ENCODE data around the gene HTR3C. TPM values are rescaled to one million over a fixed set of nuclear protein-coding genes. Genes with fewer than 3 reads are reported as not detected.
"Not testable (repeated sequence)": the region's sequence is repeated elsewhere in the genome, so short reads cannot be mapped to it uniquely, and the experiment has no call there.

Gene HTR3C
- not detected for total RNA-seq

DNA sequence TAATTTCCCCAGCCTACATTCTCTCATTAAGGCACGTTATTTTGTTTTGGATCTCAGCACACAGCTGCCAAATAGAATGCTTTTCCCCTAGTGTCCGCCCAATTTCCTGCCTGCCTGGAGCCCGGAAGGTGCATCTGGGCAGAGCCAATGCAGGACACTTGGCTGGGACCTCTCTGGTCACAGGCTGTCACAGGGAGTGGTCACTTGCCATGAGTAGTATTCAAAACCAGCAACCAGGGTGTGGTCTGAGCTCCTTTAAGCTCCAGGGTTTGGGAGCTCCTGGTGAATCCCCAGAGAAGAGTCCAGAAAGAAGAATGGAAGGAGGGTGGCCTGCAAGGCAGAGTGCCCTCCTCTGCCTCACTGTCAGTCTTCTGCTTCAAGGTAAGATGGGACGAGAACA is at the start of gene HTR3C:
HTR3C (plus strand) TSS at position 281 of the 400 bp plus-strand sequence; CDS start at position 315, 34 bp downstream.
- DNase-seq: no peak
- ChIA-PET CTCF (no interaction called here), POLR2A (interaction anchor here (0.7 kb wide), 1 partner anchor 227 kb away, joined by 5 read pairs; no protein-coding TSS in a partner anchor)
- Mint-ChIP-seq H3K4me1 (no peaks in the 10 kb centered on the region), H3K4me3 (no peak within 1 kb of the TSS), H3K36me3 (ENCODE audit: low read depth) (no peaks in the 10 kb centered on the region), H3K27ac (no peak within 1 kb of the TSS), H3K9me3 (no peaks in the 10 kb centered on the region), H3K27me3 (peaks cover 10% of the 10 kb centered on the region)

GRCh38 chr3:184003187-184003967 is 49.5 kb upstream of the HTR3C start:
- Mint-ChIP-seq H3K4me3 (no peak overlapping the region), H3K9me3 (no peaks in the 10 kb centered on the region), H3K4me1 (peaks cover 4% of the 10 kb centered on the region), H3K36me3 (ENCODE audit: low read depth) (no peaks in the 10 kb centered on the region), H3K27me3 (no peaks in the 10 kb centered on the region), H3K27ac (no peak overlapping the region)
- DNase-seq: no peak
- ChIA-PET CTCF (interaction anchor here (0.6 to 1.0 kb wide), 2 partner anchors 15 to 392 kb away, joined by 4 read pairs; partner anchors contain the start of gene ABCC5), POLR2A (no interaction called here)

- CTCF ChIA-PET: no interaction called here
- Mint-ChIP-seq H3K27me3 (no peaks in the 10 kb centered on the region), H3K4me1 (peaks cover 4% of the 10 kb centered on the region), H3K9me3 (no peaks in the 10 kb centered on the region), H3K36me3 (ENCODE audit: low read depth) (no peaks in the 10 kb centered on the region), H3K27ac (no peak overlapping the region), H3K4me3 (no peak overlapping the region)
- no peak for DNase-seq
- POLR2A ChIA-PET: no interaction called here
Observed at GRCh38 chr3:184004476-184004875, 48.4 kb upstream of the HTR3C start.

GRCh38 chr3:184005941-184006507 is 46.8 kb upstream of the HTR3C start:
- Mint-ChIP-seq H3K27me3 (no peaks in the 10 kb centered on the region), H3K36me3 (ENCODE audit: low read depth) (peaks cover 5% of the 10 kb centered on the region), H3K27ac (no peak overlapping the region), H3K9me3 (no peaks in the 10 kb centered on the region), H3K4me1 (peaks cover 4% of the 10 kb centered on the region), H3K4me3 (no peak overlapping the region)
- ChIA-PET CTCF (interaction anchor here (0.7 to 1.5 kb wide), 5 partner anchors 8 to 16 kb away, joined by 3 to 5 read pairs (median 5); partner anchors contain the start of gene ABCC5), POLR2A (no interaction called here)
- DNase-seq: no peak

- CTCF ChIA-PET: interaction anchor here (1.1 to 1.5 kb wide), 2 partner anchors 9 to 10 kb away, joined by 3 to 5 read pairs; partner anchors contain the start of gene ABCC5
- H3K4me3 Mint-ChIP-seq; DNase-seq; H3K4me1 Mint-ChIP-seq; H3K36me3 Mint-ChIP-seq (ENCODE audit: low read depth); POLR2A ChIA-PET; H3K27ac Mint-ChIP-seq; H3K9me3 Mint-ChIP-seq; H3K27me3 Mint-ChIP-seq: not testable (repeated sequence)
Observed at GRCh38 chr3:184007143-184007813, 45.6 kb upstream of the HTR3C start.

DNA sequence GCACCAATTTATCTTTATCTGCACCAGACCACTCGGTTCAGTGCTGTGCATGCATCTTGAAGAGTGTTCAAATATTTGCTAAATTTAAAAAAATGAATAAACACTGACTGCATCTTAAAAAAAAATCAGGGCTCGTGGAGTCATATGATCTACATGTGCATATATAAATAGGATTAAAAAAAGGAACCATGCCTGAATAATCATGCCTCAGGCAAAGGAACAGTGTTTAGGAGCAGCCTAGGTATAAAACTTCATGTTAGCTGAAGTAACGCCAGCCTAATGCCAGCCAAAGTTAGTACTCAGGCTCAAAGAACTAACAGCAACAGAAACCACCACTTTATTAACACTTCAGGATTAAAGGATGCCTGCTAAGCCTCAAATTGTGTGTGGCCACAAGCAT is 44.7 kb upstream of the HTR3C start:
- Mint-ChIP-seq H3K4me3 (no peak overlapping the region), H3K4me1 (peaks cover 4% of the 10 kb centered on the region), H3K27ac (no peak overlapping the region), H3K27me3 (no peaks in the 10 kb centered on the region), H3K36me3 (ENCODE audit: low read depth) (peaks cover 7% of the 10 kb centered on the region), H3K9me3 (no peaks in the 10 kb centered on the region)
- CTCF ChIA-PET: interaction anchor here (0.6 to 1.1 kb wide), 2 partner anchors 10 to 243 kb away, joined by 3 read pairs; no protein-coding TSS in a partner anchor
- POLR2A ChIA-PET: no interaction called here
- no peak for DNase-seq

DNA sequence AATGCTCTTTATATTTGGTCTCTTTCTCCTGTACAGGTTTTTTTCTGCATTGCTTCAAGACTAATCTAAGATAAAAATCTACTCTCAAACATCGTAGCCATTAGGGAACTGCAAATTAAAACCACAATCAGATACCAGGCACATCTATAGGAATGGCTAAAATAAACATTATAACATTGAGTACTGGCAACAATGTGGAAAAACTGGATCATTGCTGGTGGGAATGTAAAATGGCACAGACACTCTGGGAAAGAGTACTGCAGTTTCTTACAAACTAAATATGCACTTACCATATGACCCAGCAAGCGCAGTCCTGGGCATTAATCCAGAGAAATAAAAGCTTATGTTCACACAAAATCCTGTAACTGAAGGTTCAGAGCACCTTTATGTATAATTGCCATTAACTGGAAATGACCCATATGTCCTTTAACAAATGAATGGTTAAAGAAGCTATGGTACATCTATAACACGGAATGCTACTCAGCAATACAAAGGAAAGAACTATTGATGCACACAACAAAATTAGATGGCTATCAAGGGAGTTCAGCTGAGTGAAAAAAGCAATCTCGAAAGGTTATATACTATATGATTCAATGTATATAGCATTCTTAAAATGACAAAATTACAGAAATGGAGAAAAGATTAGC is 41.5 kb upstream of the HTR3C start:
- ChIA-PET POLR2A (no interaction called here), CTCF (no interaction called here)
- H3K27me3 Mint-ChIP-seq: no peaks in the 10 kb centered on the region
- H3K36me3 Mint-ChIP-seq (ENCODE audit: low read depth): peaks cover 14% of the 10 kb centered on the region
- H3K27ac Mint-ChIP-seq: no peak overlapping the region
- H3K4me1 Mint-ChIP-seq: peaks cover 11% of the 10 kb centered on the region
- no peaks in the 10 kb centered on the region for H3K9me3 Mint-ChIP-seq
- no peak for DNase-seq
- no peak overlapping the region for H3K4me3 Mint-ChIP-seq

GRCh38 chr3:184011937-184012889 is 40.6 kb upstream of the HTR3C start:
- POLR2A ChIA-PET: no interaction called here
- CTCF ChIA-PET: interaction anchor here (1.5 kb wide), 1 partner anchor 128 kb away, joined by 3 read pairs; the partner anchor contains the start of gene PARL

GRCh38 chr3:184015381-184016019 is 37.3 kb upstream of the HTR3C start:
- ChIA-PET POLR2A (no interaction called here), CTCF (interaction anchor here (1.1 to 2.9 kb wide), 5 partner anchors 9 to 130 kb away, joined by 3 to 16 read pairs (median 7); partner anchors contain the start of gene PARL)
- no peak for DNase-seq
- Mint-ChIP-seq H3K27me3 (peaks cover 8% of the 10 kb centered on the region), H3K36me3 (ENCODE audit: low read depth) (peaks cover 15% of the 10 kb centered on the region), H3K4me1 (peaks cover 30% of the 10 kb centered on the region), H3K27ac (no peak overlapping the region), H3K9me3 (no peaks in the 10 kb centered on the region), H3K4me3 (peak overlapping the region; percentile 99)

More at GRCh38 chr3:184011937-184012889, 40.6 kb upstream of the HTR3C start:
- no peak overlapping the region for H3K27ac Mint-ChIP-seq
- no peaks in the 10 kb centered on the region for H3K27me3 Mint-ChIP-seq
- H3K4me3 Mint-ChIP-seq: no peak overlapping the region
- H3K36me3 Mint-ChIP-seq (ENCODE audit: low read depth): peaks cover 14% of the 10 kb centered on the region
- H3K9me3 Mint-ChIP-seq: no peaks in the 10 kb centered on the region
- no peak for DNase-seq
- peaks cover 19% of the 10 kb centered on the region for H3K4me1 Mint-ChIP-seq

- DNase-seq: no peak
- Mint-ChIP-seq H3K27ac (no peak overlapping the region), H3K36me3 (ENCODE audit: low read depth) (peaks cover 11% of the 10 kb centered on the region), H3K27me3 (peaks cover 11% of the 10 kb centered on the region), H3K9me3 (no peaks in the 10 kb centered on the region), H3K4me3 (peak overlapping the region; percentile 99), H3K4me1 (peaks cover 33% of the 10 kb centered on the region)
- ChIA-PET POLR2A (no interaction called here), CTCF (interaction anchor here (0.6 to 2.9 kb wide), 6 partner anchors 17 to 132 kb away, joined by 3 to 20 read pairs (median 10); partner anchors contain the start of gene PARL)
Observed at GRCh38 chr3:184016169-184016570, 36.7 kb upstream of the HTR3C start.

DNA sequence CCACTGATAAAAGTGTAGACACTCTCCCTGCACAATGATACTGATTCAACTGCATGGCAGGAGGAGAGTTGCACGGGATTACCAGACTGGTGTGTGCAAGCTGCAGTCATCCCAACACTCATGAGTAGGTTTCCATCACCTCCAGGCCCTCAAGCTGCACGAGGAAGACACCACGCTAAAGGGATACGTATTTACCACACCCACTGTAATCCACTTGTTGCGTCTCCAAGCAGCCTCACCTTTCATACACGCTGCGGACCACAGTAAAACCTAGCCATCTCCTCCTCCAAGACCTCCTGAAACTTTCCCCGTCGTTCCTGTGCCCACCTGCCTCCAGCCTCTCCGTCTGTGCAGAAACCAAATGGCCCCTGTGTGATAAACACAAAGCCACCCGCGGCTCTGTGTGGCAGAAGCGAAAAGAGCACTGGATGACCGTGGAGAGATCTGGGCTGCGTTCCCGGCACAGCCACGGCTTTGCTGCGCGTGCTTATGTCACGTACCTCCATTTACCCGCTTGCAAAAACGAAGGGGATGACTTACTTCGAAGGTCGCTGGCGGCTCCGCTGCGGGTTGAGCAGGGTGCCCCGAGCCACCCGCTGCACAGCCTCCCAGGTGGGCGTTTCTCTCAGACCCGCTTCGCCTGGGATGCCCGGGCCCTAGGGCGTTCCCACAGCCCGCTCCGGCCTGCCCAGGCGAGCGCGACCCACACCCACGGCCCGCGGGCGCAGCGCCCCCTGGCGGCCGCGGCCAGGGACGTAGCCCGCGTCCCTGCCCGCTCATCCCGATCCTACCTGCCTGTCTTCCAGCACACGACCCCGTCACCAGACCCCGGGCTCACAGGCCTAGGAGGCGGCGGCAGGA is 35.8 kb upstream of the HTR3C start:
- no peaks in the 10 kb centered on the region for H3K9me3 Mint-ChIP-seq
- peaks cover 15% of the 10 kb centered on the region for H3K27me3 Mint-ChIP-seq
- H3K27ac Mint-ChIP-seq: peak overlapping the region; percentile 83
- peak; percentile 63 for DNase-seq
- peak overlapping the region; percentile 99 for H3K4me3 Mint-ChIP-seq
- POLR2A ChIA-PET: interaction anchor here (0.8 to 1.3 kb wide), 3 partner anchors 118 to 319 kb away, joined by 3 read pairs; partner anchors contain the start of genes EIF2B5, PARL and YEATS2
- H3K4me1 Mint-ChIP-seq: peaks cover 38% of the 10 kb centered on the region
- H3K36me3 Mint-ChIP-seq (ENCODE audit: low read depth): peaks cover 10% of the 10 kb centered on the region
- CTCF ChIA-PET: interaction anchor here (0.6 to 2.9 kb wide), 21 partner anchors 10 to 170 kb away, joined by 3 to 20 read pairs (median 4); partner anchors contain the start of genes ABCF3, EIF2B5, HTR3D and PARL

Data from activated CD4-positive, alpha-beta memory T cell treated with anti-CD3 and anti-CD28 coated beads, Interleukin-2, amount 10 ng/mL, durations not matched to agents 7 days and 5 days (primary cell).